Fibroblast of lung (primary cell): ENCODE data around the gene TMEM140. TPM values are rescaled to one million over a fixed set of nuclear protein-coding genes. Genes with fewer than 3 reads are reported as not detected.

Experiments used
- DNase-seq, 2 donors: peaks; one replicate each; pipeline versions ENCODE4 v3.0.0 to v3.0.0-alpha.2; 2010; ENCODE audit warnings: low read depth in 2 of 2
- H2AFZ ChIP-seq: 2 replicates; pipeline ENCODE4 v1.5.1; 2012; ENCODE audit warnings: low read length, control low read depth, inconsistent platforms
- H3K27ac ChIP-seq: 2 replicates; pipeline ENCODE4 v1.5.1; 2011; ENCODE audit warnings: low read length, control low read depth; ENCODE audit not compliant: insufficient read depth
- H3K27me3 ChIP-seq: 2 replicates; pipeline ENCODE4 v1.5.1; 2011; ENCODE audit warnings: mild to moderate bottlenecking, low read length; ENCODE audit not compliant: control insufficient read depth, insufficient read depth
- H3K36me3 ChIP-seq: 2 replicates; pipeline ENCODE4 v1.5.1; 2011; ENCODE audit warnings: low read length; ENCODE audit not compliant: control insufficient read depth, insufficient read depth
- H3K4me1 ChIP-seq: 2 replicates; pipeline ENCODE4 v1.5.1; 2011; ENCODE audit warnings: low read length; ENCODE audit not compliant: control insufficient read depth, insufficient read depth; ENCODE audit errors: extremely low read depth
- H3K4me2 ChIP-seq: 2 replicates; pipeline ENCODE4 v1.5.1; 2011; ENCODE audit warnings: low read length, control low read depth; ENCODE audit not compliant: insufficient read depth; ENCODE audit errors: extremely low read depth
- H3K4me3 ChIP-seq, 4 experiments: fragments of 200-600 bp in 1 of 4; sonication (generic) in 1 of 4; replicated peaks in 1 of 4; 2 replicates each; pipeline ENCODE4 v1.5.1; 2011 to 2016; ENCODE audit warnings: low read length in 4 of 4, low read depth in 3 of 4, mild to moderate bottlenecking in 3 of 4, control low read depth in 2 of 4, inconsistent platforms in 1 of 4, mixed read lengths in 1 of 4; ENCODE audit not compliant: insufficient read depth in 1 of 4; ENCODE audit errors: control extremely low read depth in 1 of 4
- H3K79me2 ChIP-seq: 2 replicates; pipeline ENCODE4 v1.5.1; 2012; ENCODE audit warnings: mild to moderate bottlenecking, low read length, inconsistent platforms; ENCODE audit not compliant: control insufficient read depth, insufficient read depth
- H3K9ac ChIP-seq: 2 replicates; pipeline ENCODE4 v1.5.1; 2011; ENCODE audit warnings: mild to moderate bottlenecking, low read length, control low read depth; ENCODE audit not compliant: insufficient read depth
- H3K9me3 ChIP-seq: 2 replicates; pipeline ENCODE4 v1.5.1; 2012; ENCODE audit warnings: low read depth, low read length; ENCODE audit not compliant: control insufficient read depth, insufficient read depth
- H4K20me1 ChIP-seq: 2 replicates; pipeline ENCODE4 v1.5.1; 2011; ENCODE audit warnings: low read length; ENCODE audit not compliant: control insufficient read depth, insufficient read depth; ENCODE audit errors: extremely low read depth
- CTCF ChIP-seq, 2 donors: IDR thresholded peaks in 1 of 2; conservative IDR thresholded peaks in 1 of 2; 1 replicate in 1 of 2; 2 replicates in 1 of 2; pipeline ENCODE4 v1.5.1; 2011 to 2012; ENCODE audit warnings: low read length in 2 of 2, control low read depth in 1 of 2, inconsistent platforms in 1 of 2, low read depth in 1 of 2, mild to moderate bottlenecking in 1 of 2
- EZH2 ChIP-seq: IDR thresholded peaks from 2 replicates; pipeline ENCODE4 v1.5.1; 2012; ENCODE audit warnings: low read length, control low read depth, mild to moderate bottlenecking; ENCODE audit errors: missing control alignments
- polyA plus RNA-seq, 2 donors: library from polyadenylated mRNA; depleted of rRNA in 1 of 2; stranded (reverse) in 1 of 2; unstranded in 1 of 2; fragments of >200 nt; gene quantifications; 2 replicates each; pipeline ENCODE4 v1.2.1, GENCODE V29; 2011 to 2012; ENCODE audit warnings: missing spikeins in 1 of 2
- total RNA-seq: library from RNA; depleted of rRNA; stranded (reverse); fragments of >200 nt; gene quantifications from 2 replicates; pipeline ENCODE4 v1.2.1, GENCODE V29; 2014

The TMEM140 gene
- total and polyA plus RNA-seq, 2 donors (not counting 1 experiment from before 2014, with no cell fraction given), result 8.7 to 29.7 TPM

DNA sequence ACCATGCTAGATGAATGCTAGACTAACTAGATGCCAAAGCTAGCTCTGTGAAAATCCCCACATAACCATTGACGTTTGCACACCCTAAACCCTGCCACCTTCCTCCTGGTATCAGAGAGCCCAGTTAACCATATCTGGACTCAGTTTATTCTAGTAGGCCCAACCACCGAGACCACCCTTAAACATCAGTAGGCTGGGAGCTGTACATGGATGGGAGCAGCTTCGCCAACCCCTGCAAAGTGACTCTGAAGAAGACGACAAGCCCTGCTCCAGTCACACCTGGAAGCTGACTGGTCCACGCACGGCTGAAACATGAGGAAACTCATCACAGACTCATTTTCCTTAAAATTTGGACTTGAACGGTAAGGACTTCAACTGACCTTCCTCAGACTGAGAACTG lies 27.1 kb downstream of the TMEM140 start:
- TF ChIP-seq CTCF (conservative IDR thresholded peaks at IDR 0.05 in 1 of 2, IDR thresholded peaks at IDR 0.05 in 1 of 2; ENCODE audit: low read depth in 1 of 2, low read length in 2 of 2), result no peak
- no peak for TF ChIP-seq EZH2
- no peak for DNase-seq
- no peaks in the 10 kb centered on the region for H4K20me1 ChIP-seq
- H3K27ac ChIP-seq, result no peak overlapping the region
- H3K9me3 ChIP-seq, result no peaks in the 10 kb centered on the region
- no peak overlapping the region for H2AFZ ChIP-seq
- no peak overlapping the region for H3K4me3 ChIP-seq
- no peak overlapping the region for H3K4me2 ChIP-seq
- no peaks in the 10 kb centered on the region for H3K27me3 ChIP-seq
- no peak overlapping the region for H3K9ac ChIP-seq
- H3K4me1 ChIP-seq, result peaks cover 3% of the 10 kb centered on the region
- peaks cover under 1% of the 10 kb centered on the region for H3K79me2 ChIP-seq
- no peaks in the 10 kb centered on the region for H3K36me3 ChIP-seq

DNA sequence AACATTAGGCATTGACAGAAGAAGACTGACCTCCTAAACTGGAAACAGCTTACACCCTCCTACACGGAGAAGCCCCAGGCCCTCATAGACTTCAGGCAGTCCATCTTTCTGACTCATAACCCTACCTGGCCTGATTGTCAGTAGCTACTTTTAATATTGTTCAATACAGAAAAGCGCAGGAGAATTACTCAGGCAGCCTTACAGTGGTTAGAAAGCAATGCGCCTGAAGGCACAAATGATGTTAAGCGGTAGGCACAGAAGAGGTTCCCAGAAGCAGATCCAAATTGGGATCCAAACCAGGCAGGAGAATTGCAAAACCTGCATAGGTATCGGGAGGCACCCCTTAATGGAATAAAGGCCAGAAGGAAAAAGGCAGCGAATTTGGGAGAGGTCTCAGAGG lies 28.1 kb downstream of the TMEM140 start:
- no peaks in the 10 kb centered on the region for H3K79me2 ChIP-seq
- no peak overlapping the region for H2AFZ ChIP-seq
- no peaks in the 10 kb centered on the region for H3K9me3 ChIP-seq
- no peak overlapping the region for H3K27ac ChIP-seq
- H3K36me3 ChIP-seq, result no peaks in the 10 kb centered on the region
- no peak overlapping the region for H3K9ac ChIP-seq
- H3K4me2 ChIP-seq, result no peak overlapping the region
- H4K20me1 ChIP-seq, result no peaks in the 10 kb centered on the region
- DNase-seq, result no peak
- TF ChIP-seq CTCF (conservative IDR thresholded peaks at IDR 0.05 in 1 of 2, IDR thresholded peaks at IDR 0.05 in 1 of 2; ENCODE audit: low read depth in 1 of 2, low read length in 2 of 2) (no peak), EZH2 (no peak)
- H3K27me3 ChIP-seq, result no peaks in the 10 kb centered on the region
- no peak overlapping the region for H3K4me3 ChIP-seq
- peaks cover 2% of the 10 kb centered on the region for H3K4me1 ChIP-seq

DNA sequence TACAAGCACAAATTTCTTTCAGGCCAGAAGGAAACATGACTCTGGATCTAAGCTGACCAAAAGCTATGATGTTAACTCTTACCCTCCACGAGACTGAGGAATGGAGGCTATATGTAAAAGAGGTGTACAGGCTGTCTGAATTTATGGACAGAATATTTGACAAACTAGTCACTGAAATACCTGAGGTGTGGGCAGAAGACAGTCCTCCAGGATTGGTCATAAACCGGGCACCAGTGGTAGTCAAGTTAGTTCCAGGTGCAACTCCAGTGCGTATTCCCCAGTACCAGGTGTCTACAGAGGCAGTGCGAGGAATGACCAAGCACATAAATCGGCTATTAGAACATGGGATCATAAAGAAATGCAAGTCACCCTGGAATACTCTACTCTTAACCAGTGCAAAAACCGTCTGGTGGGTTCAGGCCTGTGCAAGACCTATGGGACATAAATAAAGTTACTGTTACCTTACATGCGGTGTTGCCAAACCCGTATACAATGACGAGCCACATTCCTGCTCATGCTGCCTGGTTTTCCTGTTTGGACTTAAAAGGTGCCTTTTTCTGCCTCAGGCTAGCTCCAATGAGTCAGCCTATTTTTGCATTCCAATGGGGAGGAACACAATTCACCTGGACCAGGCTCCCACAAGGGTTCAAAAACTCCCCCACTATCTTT lies 29.3 kb downstream of the TMEM140 start:
- no peak overlapping the region for H3K9ac ChIP-seq

More for the DNA sequence above, 29.3 kb downstream of the TMEM140 start:
- no peaks in the 10 kb centered on the region for H3K36me3 ChIP-seq
- H3K27me3 ChIP-seq, result no peaks in the 10 kb centered on the region
- no peaks in the 10 kb centered on the region for H3K4me1 ChIP-seq
- TF ChIP-seq EZH2 (no peak), CTCF (conservative IDR thresholded peaks at IDR 0.05 in 1 of 2, IDR thresholded peaks at IDR 0.05 in 1 of 2; ENCODE audit: low read depth in 1 of 2, low read length in 2 of 2) (no peak)
- no peaks in the 10 kb centered on the region for H3K79me2 ChIP-seq
- H3K27ac ChIP-seq, result no peak overlapping the region
- DNase-seq, result no peak
- no peaks in the 10 kb centered on the region for H4K20me1 ChIP-seq
- no peak overlapping the region for H2AFZ ChIP-seq
- H3K4me3 ChIP-seq, result no peak overlapping the region
- H3K9me3 ChIP-seq, result peaks cover 2% of the 10 kb centered on the region
- no peak overlapping the region for H3K4me2 ChIP-seq
